Endothelial cell (in vitro differentiated cells): Measurements from ENCODE around the gene PRRG1. TPM values are rescaled to one million over a fixed set of nuclear protein-coding genes. Genes with fewer than 3 reads are reported as not detected.

Source experiments
- DNase-seq: peaks from one replicate; pipeline ENCODE4 v3.0.0; 2021; ENCODE audit warnings: low spot score
- H3K27ac Mint-ChIP-seq: one replicate; pipeline ENCODE4 v1.8.0; 2021; ENCODE audit warnings: mixed read lengths, inconsistent platforms; ENCODE audit not compliant: unreplicated experiment
- H3K27me3 Mint-ChIP-seq: one replicate; pipeline ENCODE4 v1.8.0; 2021; ENCODE audit warnings: mild to moderate bottlenecking, moderate library complexity, mixed read lengths, inconsistent platforms; ENCODE audit not compliant: unreplicated experiment
- H3K36me3 Mint-ChIP-seq: one replicate; pipeline ENCODE4 v1.8.0; 2021; ENCODE audit warnings: mild to moderate bottlenecking, low read depth, mixed read lengths, inconsistent platforms; ENCODE audit not compliant: unreplicated experiment
- H3K4me1 Mint-ChIP-seq: one replicate; pipeline ENCODE4 v1.8.0; 2021; ENCODE audit warnings: mild to moderate bottlenecking, mixed read lengths, inconsistent platforms; ENCODE audit not compliant: unreplicated experiment
- H3K4me3 Mint-ChIP-seq: one replicate; pipeline ENCODE4 v1.8.0; 2021; ENCODE audit warnings: mild to moderate bottlenecking, mixed read lengths, inconsistent platforms; ENCODE audit not compliant: unreplicated experiment
- H3K9me3 Mint-ChIP-seq: one replicate; pipeline ENCODE4 v1.8.0; 2021; ENCODE audit warnings: mixed read lengths, inconsistent platforms; ENCODE audit not compliant: unreplicated experiment
- total RNA-seq: library from RNA; stranded (reverse); fragmentation: NEBNext Ultra II Directional; extraction: Animal tissue kit (Norgen Biotek cat#: 25700); gene quantifications from one replicate; pipeline ENCODE4 v1.2.1, GENCODE V29; 2021; ENCODE audit not compliant: unreplicated experiment
- TF ChIP-seq, protein P1 (sequence below): fragments of 200-600 bp; sonication (generic); IDR thresholded peaks from one replicate; pipeline ENCODE4 v1.5.0; 2021; ENCODE audit warnings: antibody characterized with exemption; ENCODE audit not compliant: unreplicated experiment

Gene PRRG1
- total RNA-seq, 1 donor from 2014 or later = 16.5 TPM

DNA sequence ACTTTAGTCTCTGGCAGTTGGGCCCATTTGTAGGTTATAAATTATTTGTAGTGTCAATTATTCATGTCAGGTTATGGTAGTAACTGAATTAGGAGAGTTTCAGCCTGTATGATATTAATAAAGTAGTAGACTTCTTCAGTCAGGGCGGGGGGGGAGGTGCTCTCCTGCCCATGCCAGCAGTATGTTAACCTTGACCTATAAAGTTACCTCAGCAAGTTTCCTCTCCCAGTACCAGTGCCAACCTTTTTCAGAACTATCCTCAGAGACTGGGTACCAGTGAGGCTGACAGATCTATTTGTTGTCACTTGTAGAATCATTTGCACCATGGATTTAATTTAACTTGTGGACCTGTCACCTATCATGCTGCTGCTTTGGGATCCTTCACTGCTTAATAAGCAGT lies 88.0 kb downstream of the PRRG1 start:
- peaks cover 3% of the 10 kb centered on the region for H3K27me3 Mint-ChIP-seq

DNA sequence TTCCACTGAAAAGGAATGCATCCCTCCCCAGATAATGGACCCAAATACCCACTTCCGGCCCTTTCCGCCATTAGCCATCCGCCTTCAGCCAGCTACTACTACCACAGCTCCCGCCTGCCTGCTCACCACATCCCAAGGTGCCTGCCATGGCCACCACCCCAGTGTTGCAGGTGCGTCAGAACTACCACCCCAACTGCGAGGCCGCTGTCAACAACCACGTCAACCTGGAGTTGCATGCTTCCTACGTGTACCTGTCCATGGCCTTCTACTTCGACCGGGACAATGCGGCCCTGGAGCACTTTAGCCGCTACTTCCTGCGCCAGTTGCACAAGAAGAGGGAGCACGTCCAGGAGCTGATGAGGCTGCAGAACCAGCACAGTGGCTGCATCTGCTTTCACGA lies 92.2 kb downstream of the PRRG1 start:
- TF ChIP-seq, protein P1, sequence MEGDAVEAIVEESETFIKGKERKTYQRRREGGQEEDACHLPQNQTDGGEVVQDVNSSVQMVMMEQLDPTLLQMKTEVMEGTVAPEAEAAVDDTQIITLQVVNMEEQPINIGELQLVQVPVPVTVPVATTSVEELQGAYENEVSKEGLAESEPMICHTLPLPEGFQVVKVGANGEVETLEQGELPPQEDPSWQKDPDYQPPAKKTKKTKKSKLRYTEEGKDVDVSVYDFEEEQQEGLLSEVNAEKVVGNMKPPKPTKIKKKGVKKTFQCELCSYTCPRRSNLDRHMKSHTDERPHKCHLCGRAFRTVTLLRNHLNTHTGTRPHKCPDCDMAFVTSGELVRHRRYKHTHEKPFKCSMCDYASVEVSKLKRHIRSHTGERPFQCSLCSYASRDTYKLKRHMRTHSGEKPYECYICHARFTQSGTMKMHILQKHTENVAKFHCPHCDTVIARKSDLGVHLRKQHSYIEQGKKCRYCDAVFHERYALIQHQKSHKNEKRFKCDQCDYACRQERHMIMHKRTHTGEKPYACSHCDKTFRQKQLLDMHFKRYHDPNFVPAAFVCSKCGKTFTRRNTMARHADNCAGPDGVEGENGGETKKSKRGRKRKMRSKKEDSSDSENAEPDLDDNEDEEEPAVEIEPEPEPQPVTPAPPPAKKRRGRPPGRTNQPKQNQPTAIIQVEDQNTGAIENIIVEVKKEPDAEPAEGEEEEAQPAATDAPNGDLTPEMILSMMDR = no peak
- H3K27me3 Mint-ChIP-seq = peaks cover 2% of the 10 kb centered on the region
- H3K27ac Mint-ChIP-seq = no peak overlapping the region
- H3K9me3 Mint-ChIP-seq = no peaks in the 10 kb centered on the region
- no peak for DNase-seq
- peaks cover 15% of the 10 kb centered on the region for H3K36me3 Mint-ChIP-seq
- no peaks in the 10 kb centered on the region for H3K4me1 Mint-ChIP-seq
- H3K4me3 Mint-ChIP-seq = no peak overlapping the region

More for the DNA sequence above, 88.0 kb downstream of the PRRG1 start:
- Mint-ChIP-seq H3K4me3 (no peak overlapping the region), H3K36me3 (peaks cover 19% of the 10 kb centered on the region), H3K27ac (no peak overlapping the region), H3K4me1 (no peaks in the 10 kb centered on the region), H3K9me3 (no peaks in the 10 kb centered on the region)
- no peak for DNase-seq
- TF ChIP-seq, protein P1 = no peak

- H3K9me3 Mint-ChIP-seq = no peaks in the 10 kb centered on the region
- H3K27me3 Mint-ChIP-seq = peaks cover 7% of the 10 kb centered on the region
- no peaks in the 10 kb centered on the region for H3K4me1 Mint-ChIP-seq
- no peak overlapping the region for H3K27ac Mint-ChIP-seq
- H3K4me3 Mint-ChIP-seq = no peak overlapping the region
- peaks cover 15% of the 10 kb centered on the region for H3K36me3 Mint-ChIP-seq
- DNase-seq = no peak
- TF ChIP-seq, protein P1 = no peak
Observed at GRCh38 chrX:37445182-37445581, 96.0 kb downstream of the PRRG1 start.

DNA sequence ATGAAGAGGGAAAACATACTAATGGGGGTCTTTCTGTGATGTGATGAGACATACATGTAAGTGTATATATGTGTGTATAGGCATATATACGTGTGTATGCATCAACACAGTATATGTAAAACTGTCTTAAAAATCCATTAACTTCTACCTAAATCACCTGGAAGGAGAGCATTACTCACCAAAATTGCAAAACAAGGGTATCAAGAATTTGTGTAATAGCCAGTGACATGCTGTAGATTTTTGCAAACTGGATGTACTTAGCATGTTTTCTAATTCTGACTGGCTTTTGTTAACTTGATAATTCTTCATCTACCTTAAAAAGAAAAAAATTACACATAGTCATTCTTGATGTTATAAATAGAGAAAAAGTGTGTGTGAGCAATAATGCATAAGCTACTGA lies 104.7 kb downstream of the PRRG1 start:
- no peaks in the 10 kb centered on the region for H3K36me3 Mint-ChIP-seq
- no peaks in the 10 kb centered on the region for H3K4me1 Mint-ChIP-seq
- H3K9me3 Mint-ChIP-seq = no peaks in the 10 kb centered on the region
- TF ChIP-seq, protein P1 = no peak
- DNase-seq = no peak
- no peak overlapping the region for H3K4me3 Mint-ChIP-seq
- peaks cover 5% of the 10 kb centered on the region for H3K27me3 Mint-ChIP-seq
- H3K27ac Mint-ChIP-seq = no peak overlapping the region

- Mint-ChIP-seq H3K4me3 (peak overlapping the region; percentile 24), H3K9me3 (no peaks in the 10 kb centered on the region), H3K4me1 (no peaks in the 10 kb centered on the region), H3K36me3 (no peaks in the 10 kb centered on the region), H3K27ac (no peak overlapping the region), H3K27me3 (no peaks in the 10 kb centered on the region)
- DNase-seq = no peak
- TF ChIP-seq, protein P1 = no peak
Observed at GRCh38 chrX:37454537-37455285, 105.5 kb downstream of the PRRG1 start.
